H9 (cell line): ENCODE results near the gene SERPINB11. TPM values are rescaled to one million over a fixed set of nuclear protein-coding genes. Genes with fewer than 3 reads are reported as not detected.
"Not testable (repeated sequence)": the region's sequence is repeated elsewhere in the genome, so short reads cannot be mapped to it uniquely, and the experiment has no call there.

Source experiments
- DNase-seq: peaks from one replicate; pipeline ENCODE4 v3.0.0-alpha.2; 2017
- H2AFZ ChIP-seq: one replicate; pipeline ENCODE4 v1.6.1; 2013; ENCODE audit warnings: mild to moderate bottlenecking, low read length, control low read depth, moderate library complexity
- H2AK5ac ChIP-seq: 2 replicates; pipeline ENCODE4 v1.6.1; 2013; ENCODE audit warnings: low read length, control low read depth, mixed read lengths; ENCODE audit not compliant: insufficient read length
- H2BK120ac ChIP-seq: one replicate; pipeline ENCODE4 v1.6.1; 2013; ENCODE audit warnings: low read depth, mild to moderate bottlenecking, low read length, control low read depth, inconsistent platforms; ENCODE audit not compliant: poor library complexity, severe bottlenecking
- H2BK12ac ChIP-seq: 2 replicates; pipeline ENCODE4 v1.6.1; 2013; ENCODE audit warnings: low read length, control low read depth, mixed read lengths, low read depth; ENCODE audit not compliant: insufficient read length
- H2BK15ac ChIP-seq: 2 replicates; pipeline ENCODE4 v1.6.1; 2013; ENCODE audit warnings: low read depth, low read length, control low read depth
- H2BK20ac ChIP-seq: one replicate; pipeline ENCODE4 v1.6.1; 2013; ENCODE audit warnings: low read depth, mild to moderate bottlenecking, low read length, control low read depth, inconsistent platforms; ENCODE audit not compliant: poor library complexity, severe bottlenecking
- H2BK5ac ChIP-seq: 2 replicates; pipeline ENCODE4 v1.6.1; 2013; ENCODE audit warnings: low read length, control low read depth, mixed read lengths; ENCODE audit not compliant: insufficient read length
- H3K14ac ChIP-seq: 2 replicates; pipeline ENCODE4 v1.6.1; 2013; ENCODE audit warnings: low read length, control low read depth; ENCODE audit not compliant: insufficient read depth
- H3K18ac ChIP-seq: 2 replicates; pipeline ENCODE4 v1.6.1; 2013; ENCODE audit warnings: low read depth, mild to moderate bottlenecking, mixed read lengths, low read length, control low read depth; ENCODE audit not compliant: insufficient read length
- H3K23ac ChIP-seq: 2 replicates; pipeline ENCODE4 v1.6.1; 2013; ENCODE audit warnings: low read length, control low read depth, mixed read lengths, low read depth; ENCODE audit not compliant: insufficient read length
- H3K23me2 ChIP-seq: 2 replicates; pipeline ENCODE4 v1.6.1; 2013; ENCODE audit warnings: low read depth, mild to moderate bottlenecking, mixed read lengths, low read length, control low read depth; ENCODE audit not compliant: insufficient read length, poor library complexity, severe bottlenecking
- H3K27ac ChIP-seq: 2 replicates; pipeline ENCODE4 v1.5.1; 2013; ENCODE audit warnings: low read length, control low read depth, mixed read lengths, low read depth; ENCODE audit not compliant: insufficient read length
- H3K27me3 ChIP-seq: 2 replicates; pipeline ENCODE4 v1.6.1; 2013; ENCODE audit warnings: low read length, control low read depth, inconsistent platforms; ENCODE audit not compliant: insufficient read depth
- H3K4ac ChIP-seq: 2 replicates; pipeline ENCODE4 v1.6.1; 2013; ENCODE audit warnings: low read depth, mild to moderate bottlenecking, control low read depth, inconsistent platforms, low read length, moderate library complexity
- H3K4me1 ChIP-seq: 2 replicates; pipeline ENCODE4 v1.6.1; 2013; ENCODE audit warnings: low read length, control low read depth, inconsistent platforms; ENCODE audit not compliant: insufficient read depth
- H3K4me2 ChIP-seq: 2 replicates; pipeline ENCODE4 v1.6.1; 2013; ENCODE audit warnings: low read length, control low read depth, mixed read lengths; ENCODE audit not compliant: insufficient read length, insufficient read depth
- H3K56ac ChIP-seq: 2 replicates; pipeline ENCODE4 v1.6.1; 2013; ENCODE audit warnings: low read depth, mild to moderate bottlenecking, mixed read lengths, low read length, control low read depth; ENCODE audit not compliant: insufficient read length
- H3K79me1 ChIP-seq: 2 replicates; pipeline ENCODE4 v1.6.1; 2013; ENCODE audit warnings: low read depth, mild to moderate bottlenecking, moderate library complexity, low read length, control low read depth, inconsistent platforms; ENCODE audit not compliant: insufficient read depth, poor library complexity, severe bottlenecking
- H3K79me2 ChIP-seq: 2 replicates; pipeline ENCODE4 v1.6.1; 2013; ENCODE audit warnings: low read length, control low read depth, inconsistent platforms; ENCODE audit not compliant: insufficient read depth
- H3K9ac ChIP-seq: 2 replicates; pipeline ENCODE4 v1.6.1; 2013; ENCODE audit warnings: low read length, control low read depth, mixed read lengths; ENCODE audit not compliant: insufficient read length; ENCODE audit errors: extremely low read depth
- H3K9me3 ChIP-seq: one replicate; pipeline ENCODE4 v1.6.1; 2013; ENCODE audit warnings: low read depth, low read length, inconsistent platforms; ENCODE audit not compliant: control insufficient read depth
- H3T11ph ChIP-seq: one replicate; pipeline ENCODE4 v1.6.1; 2013; ENCODE audit warnings: mild to moderate bottlenecking, low read length, control low read depth, inconsistent platforms
- H4K20me1 ChIP-seq: one replicate; pipeline ENCODE4 v1.6.1; 2013; ENCODE audit not compliant: control insufficient read depth, insufficient read length, insufficient read depth
- H4K5ac ChIP-seq: 2 replicates; pipeline ENCODE4 v1.6.1; 2013; ENCODE audit warnings: low read depth, mild to moderate bottlenecking, mixed read lengths, low read length, control low read depth; ENCODE audit not compliant: insufficient read length
- H4K8ac ChIP-seq: replicated peaks from 2 replicates; pipeline ENCODE4 v1.6.1; 2013; ENCODE audit warnings: low read length, control low read depth, mixed read lengths, low read depth; ENCODE audit not compliant: insufficient read length
- H4K91ac ChIP-seq: 2 replicates; pipeline ENCODE4 v1.6.1; 2013; ENCODE audit warnings: low read depth, mild to moderate bottlenecking, moderate library complexity, mixed read lengths, low read length, control low read depth; ENCODE audit not compliant: insufficient read length
- H3K27ac Mint-ChIP-seq, 3 experiments: 2 replicates in 2 of 3; 3 replicates in 1 of 3; pipeline ENCODE4 v1.8.0; 2020 to 2021; ENCODE audit warnings: mixed read lengths in 3 of 3, mild to moderate bottlenecking in 1 of 3, moderate library complexity in 1 of 3
- H3K27me3 Mint-ChIP-seq: 2 replicates; pipeline ENCODE4 v1.8.0; 2021; ENCODE audit warnings: low read depth, mild to moderate bottlenecking, moderate library complexity, mixed read lengths
- H3K36me3 Mint-ChIP-seq, 3 experiments: 2 replicates in 2 of 3; 3 replicates in 1 of 3; pipeline ENCODE4 v1.8.0; 2020 to 2021; ENCODE audit warnings: low read depth in 3 of 3, mixed read lengths in 3 of 3; ENCODE audit not compliant: insufficient read depth in 1 of 3
- H3K4me1 Mint-ChIP-seq, 2 experiments: 2 replicates each; pipeline ENCODE4 v1.8.0; 2020; ENCODE audit warnings: mixed read lengths in 2 of 2
- H3K4me3 Mint-ChIP-seq, 2 experiments: 2 replicates in 1 of 2; 3 replicates in 1 of 2; pipeline ENCODE4 v1.8.0; 2020 to 2021; ENCODE audit warnings: mild to moderate bottlenecking in 2 of 2, mixed read lengths in 2 of 2, moderate library complexity in 1 of 2
- H3K9me3 Mint-ChIP-seq, 2 experiments: 2 replicates in 1 of 2; 3 replicates in 1 of 2; pipeline ENCODE4 v1.8.0; 2020; ENCODE audit warnings: mild to moderate bottlenecking in 2 of 2, mixed read lengths in 2 of 2, moderate library complexity in 1 of 2
- CTCF ChIP-seq: fragments of 200-600 bp; sonication (generic); conservative IDR thresholded peaks from 3 replicates; pipeline ENCODE4 v1.8.0; 2021; ENCODE audit warnings: antibody characterized with exemption, mild to moderate bottlenecking
- WGBS: extraction: QIAGEN DNeasy Blood & Tissue Kit; methylation state at CpG from one replicate; pipeline ENCODE4 v1.1.7; 2013; ENCODE audit warnings: missing lambda C conversion rate, low lambda C conversion rate, mixed read lengths; ENCODE audit not compliant: insufficient read length; ENCODE audit errors: extremely low coverage; 5-methylcytosine and 5-hydroxymethylcytosine counted together
- total RNA-seq: library from RNA; stranded (reverse); gene quantifications from 2 replicates; pipeline ENCODE4 v1.2.1, GENCODE V29; 2021

SERPINB11 gene
- total RNA-seq, 1 experiment from 2014 or later: not detected

GRCh38 chr18:63758615-63759240 is 56.0 kb downstream of the SERPINB11 start:
- H3K56ac ChIP-seq: no peak overlapping the region
- Mint-ChIP-seq H3K4me1 (no peaks in the 10 kb centered on the region), H3K36me3 (peaks cover 12 to 21% (median 13%) of the 10 kb centered on the region in 3 experiments), H3K27me3 (no peaks in the 10 kb centered on the region; the same call in 1 of the 2 replicates), H3K27ac (no peak overlapping the region), H3K4me3 (no peak overlapping the region), H3K9me3 (peaks cover 23% of the 10 kb centered on the region in 2 experiments)
- no peak overlapping the region for H3K14ac ChIP-seq
- H2BK5ac ChIP-seq: no peak overlapping the region
- H3K27me3 ChIP-seq: no peaks in the 10 kb centered on the region
- H3K4me2 ChIP-seq: no peak overlapping the region
- H3K79me1 ChIP-seq: no peaks in the 10 kb centered on the region
- no peak overlapping the region for H3K9ac ChIP-seq
- no peak overlapping the region for H2BK20ac ChIP-seq
- H3K27ac ChIP-seq: no peak overlapping the region
- no peak overlapping the region for H4K91ac ChIP-seq
- no peaks in the 10 kb centered on the region for H3K79me2 ChIP-seq
- no peak overlapping the region for H2AFZ ChIP-seq
- no peak overlapping the region for H3K4ac ChIP-seq
- H3K23me2 ChIP-seq: no peaks in the 10 kb centered on the region
- H3T11ph ChIP-seq: no peak overlapping the region
- H2BK15ac ChIP-seq: no peak overlapping the region
- TF ChIP-seq CTCF: no peak
- H3K18ac ChIP-seq: no peak overlapping the region
- H4K5ac ChIP-seq: no peak overlapping the region
- H4K8ac ChIP-seq: no peak overlapping the region
- no peaks in the 10 kb centered on the region for H3K4me1 ChIP-seq
- no CpG with 5 or more reads among the region's 3 CpGs for WGBS
- no peaks in the 10 kb centered on the region for H4K20me1 ChIP-seq
- H2BK12ac ChIP-seq: no peak overlapping the region
- H2BK120ac ChIP-seq: no peak overlapping the region
- no peak overlapping the region for H2AK5ac ChIP-seq
- DNase-seq: no peak
- H3K23ac ChIP-seq: no peak overlapping the region
- no peaks in the 10 kb centered on the region for H3K9me3 ChIP-seq

GRCh38 chr18:63759786-63760185 is 57.0 kb downstream of the SERPINB11 start:
- not testable (repeated sequence) for H3K27me3 Mint-ChIP-seq

More at GRCh38 chr18:63759786-63760185, 57.0 kb downstream of the SERPINB11 start:
- H3K4me3 Mint-ChIP-seq, H4K91ac ChIP-seq, H3K79me1 ChIP-seq, H3K9ac ChIP-seq, H3T11ph ChIP-seq, H2AFZ ChIP-seq, H2BK120ac ChIP-seq, H3K9me3 ChIP-seq, H3K4ac ChIP-seq, H3K23ac ChIP-seq, H3K14ac ChIP-seq, H3K4me1 ChIP-seq, H3K4me2 ChIP-seq, H2AK5ac ChIP-seq, H2BK15ac ChIP-seq, H3K27ac ChIP-seq, H3K56ac ChIP-seq, H3K27me3 ChIP-seq, H3K23me2 ChIP-seq, H3K27ac Mint-ChIP-seq, H4K8ac ChIP-seq, H2BK5ac ChIP-seq, H2BK20ac ChIP-seq, H4K5ac ChIP-seq, DNase-seq, H3K79me2 ChIP-seq, H3K4me1 Mint-ChIP-seq, H3K18ac ChIP-seq, H2BK12ac ChIP-seq, H4K20me1 ChIP-seq: not testable (repeated sequence)
- Mint-ChIP-seq H3K36me3 (peaks cover 12 to 21% (median 13%) of the 10 kb centered on the region in 3 experiments), H3K9me3 (peaks cover 23% of the 10 kb centered on the region in 2 experiments)
- WGBS: no CpG with 5 or more reads among the region's 2 CpGs
